RWPE2 (cell line): ENCODE measurements around the gene HCRTR1.

Experiments used
- ATAC-seq: fragments of 200-7000 bp; cut with Tn5 transposase; 3 replicates; pipeline ENCODE4 v1.9.1; 2021; ENCODE audit warnings: low read depth
- DNase-seq: peaks from one replicate; pipeline ENCODE4 v3.0.0-alpha.2; 2020; ENCODE audit warnings: low spot score
- H3K27ac ChIP-seq: fragments of 450-650 bp; 2 replicates; pipeline ENCODE4 v1.5.1; 2017; ENCODE audit warnings: mild to moderate bottlenecking; ENCODE audit not compliant: poor library complexity, severe bottlenecking
- H3K27me3 ChIP-seq: fragments of 250-450 bp; sonication (Bioruptor Pico); 2 replicates; pipeline ENCODE4 v1.5.1; 2021; ENCODE audit warnings: mild to moderate bottlenecking, moderate library complexity; ENCODE audit not compliant: insufficient read depth, poor library complexity, severe bottlenecking
- H3K36me3 ChIP-seq: fragments of 250-450 bp; sonication (Bioruptor Pico); 2 replicates; pipeline ENCODE4 v1.5.1; 2020; ENCODE audit warnings: low read depth, mild to moderate bottlenecking, moderate library complexity
- H3K4me1 ChIP-seq: fragments of 250-450 bp; sonication (Bioruptor Pico); 2 replicates; pipeline ENCODE4 v1.5.1; 2021; ENCODE audit warnings: mild to moderate bottlenecking, moderate library complexity; ENCODE audit not compliant: insufficient read depth, poor library complexity, severe bottlenecking
- H3K4me3 ChIP-seq: fragments of 250-450 bp; sonication (Bioruptor Pico); 2 replicates; pipeline ENCODE4 v1.5.1; 2021; ENCODE audit warnings: mild to moderate bottlenecking, moderate library complexity; ENCODE audit not compliant: severe bottlenecking
- H3K9me3 ChIP-seq: fragments of 250-450 bp; sonication (Bioruptor Pico); 2 replicates; pipeline ENCODE4 v1.5.1; 2021; ENCODE audit warnings: mild to moderate bottlenecking, moderate library complexity; ENCODE audit not compliant: severe bottlenecking
- TF ChIP-seq, protein P1 (sequence below): fragments of 450-650 bp; IDR thresholded peaks from one replicate; pipeline ENCODE4 v1.5.1; 2017; ENCODE audit warnings: mild to moderate bottlenecking, moderate library complexity; ENCODE audit not compliant: poor library complexity, severe bottlenecking

Gene HCRTR1

DNA sequence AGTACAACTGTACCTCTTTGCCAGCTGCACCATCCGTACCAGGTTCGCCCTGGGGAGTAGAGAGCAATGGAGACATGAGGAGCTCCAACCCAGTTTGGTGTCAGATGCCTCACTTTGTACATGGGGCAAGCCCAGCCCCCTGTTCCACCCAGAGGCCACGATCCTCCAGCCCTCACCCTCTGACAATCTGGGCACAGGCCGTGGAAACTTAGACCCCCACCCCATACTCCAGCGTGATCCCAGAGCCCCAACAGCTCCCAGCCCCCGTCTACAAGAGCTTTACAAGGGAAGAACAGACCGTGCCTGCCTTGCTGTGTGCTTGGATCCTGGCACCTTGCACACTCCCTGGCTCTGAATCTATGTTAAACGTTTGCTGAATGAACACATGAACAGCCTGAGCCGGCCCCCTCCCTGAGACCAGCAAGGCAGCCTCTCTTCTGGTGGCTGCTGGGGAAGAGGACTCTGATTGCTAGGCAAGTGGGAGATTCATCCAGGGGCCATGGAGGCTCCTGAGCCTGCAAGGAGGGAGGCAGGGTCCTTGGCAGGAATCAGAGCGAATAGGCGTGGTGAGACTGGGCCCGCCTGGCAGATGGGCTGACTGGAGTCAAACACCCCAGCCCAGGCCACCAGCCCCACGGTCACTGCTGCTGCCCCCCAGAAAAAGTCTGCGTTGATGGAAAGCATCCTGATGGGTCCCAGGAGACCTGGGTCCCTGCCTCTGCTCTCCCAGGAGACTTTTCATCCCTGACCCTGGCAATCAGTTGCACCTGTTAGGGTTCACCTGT lies 39.7 kb downstream of the HCRTR1 start:
- TF ChIP-seq, protein P1, sequence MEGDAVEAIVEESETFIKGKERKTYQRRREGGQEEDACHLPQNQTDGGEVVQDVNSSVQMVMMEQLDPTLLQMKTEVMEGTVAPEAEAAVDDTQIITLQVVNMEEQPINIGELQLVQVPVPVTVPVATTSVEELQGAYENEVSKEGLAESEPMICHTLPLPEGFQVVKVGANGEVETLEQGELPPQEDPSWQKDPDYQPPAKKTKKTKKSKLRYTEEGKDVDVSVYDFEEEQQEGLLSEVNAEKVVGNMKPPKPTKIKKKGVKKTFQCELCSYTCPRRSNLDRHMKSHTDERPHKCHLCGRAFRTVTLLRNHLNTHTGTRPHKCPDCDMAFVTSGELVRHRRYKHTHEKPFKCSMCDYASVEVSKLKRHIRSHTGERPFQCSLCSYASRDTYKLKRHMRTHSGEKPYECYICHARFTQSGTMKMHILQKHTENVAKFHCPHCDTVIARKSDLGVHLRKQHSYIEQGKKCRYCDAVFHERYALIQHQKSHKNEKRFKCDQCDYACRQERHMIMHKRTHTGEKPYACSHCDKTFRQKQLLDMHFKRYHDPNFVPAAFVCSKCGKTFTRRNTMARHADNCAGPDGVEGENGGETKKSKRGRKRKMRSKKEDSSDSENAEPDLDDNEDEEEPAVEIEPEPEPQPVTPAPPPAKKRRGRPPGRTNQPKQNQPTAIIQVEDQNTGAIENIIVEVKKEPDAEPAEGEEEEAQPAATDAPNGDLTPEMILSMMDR, result no peak
- H3K27me3 ChIP-seq, result no peaks in the 10 kb centered on the region

DNA sequence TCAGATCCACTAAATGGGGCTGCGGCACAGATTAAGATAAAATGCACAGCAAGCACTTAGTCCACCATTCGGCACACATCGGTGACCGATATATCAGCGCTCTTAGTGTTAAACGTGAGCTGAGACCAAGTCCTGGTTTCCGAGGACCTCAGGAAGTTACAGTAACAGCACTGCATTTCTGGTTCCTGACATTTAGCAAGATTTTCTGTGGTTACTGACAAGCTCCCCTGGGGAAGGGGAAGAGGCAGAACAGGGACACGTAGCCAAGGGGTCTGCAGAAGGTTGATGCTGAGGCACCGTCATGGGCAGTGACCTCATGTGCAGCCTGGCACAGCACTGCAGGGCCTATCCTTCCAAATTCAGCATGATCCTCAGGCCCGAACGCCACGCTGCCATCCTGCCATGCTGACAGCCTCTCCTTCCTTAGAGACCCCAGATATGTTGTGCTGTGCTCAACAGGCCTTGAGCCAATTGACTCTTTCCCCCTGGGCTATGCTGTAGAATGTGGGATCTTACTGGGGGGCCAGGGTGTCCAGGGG lies 40.6 kb downstream of the HCRTR1 start:
- H3K4me3 ChIP-seq, result no peak overlapping the region
- H3K4me1 ChIP-seq, result no peaks in the 10 kb centered on the region
- DNase-seq (no peak), ATAC-seq (no peak)
- H3K9me3 ChIP-seq, result no peaks in the 10 kb centered on the region
- no peak overlapping the region for H3K27ac ChIP-seq
- peaks cover 69% of the 10 kb centered on the region for H3K36me3 ChIP-seq
- TF ChIP-seq, protein P1, result no peak
- H3K27me3 ChIP-seq, result no peaks in the 10 kb centered on the region

More for the DNA sequence above, 39.7 kb downstream of the HCRTR1 start:
- no peak for ATAC-seq
- H3K36me3 ChIP-seq, result peaks cover 74% of the 10 kb centered on the region
- H3K4me1 ChIP-seq, result no peaks in the 10 kb centered on the region
- no peak overlapping the region for H3K27ac ChIP-seq
- no peak overlapping the region for H3K4me3 ChIP-seq
- H3K9me3 ChIP-seq, result no peaks in the 10 kb centered on the region
- DNase-seq, result no peak

DNA sequence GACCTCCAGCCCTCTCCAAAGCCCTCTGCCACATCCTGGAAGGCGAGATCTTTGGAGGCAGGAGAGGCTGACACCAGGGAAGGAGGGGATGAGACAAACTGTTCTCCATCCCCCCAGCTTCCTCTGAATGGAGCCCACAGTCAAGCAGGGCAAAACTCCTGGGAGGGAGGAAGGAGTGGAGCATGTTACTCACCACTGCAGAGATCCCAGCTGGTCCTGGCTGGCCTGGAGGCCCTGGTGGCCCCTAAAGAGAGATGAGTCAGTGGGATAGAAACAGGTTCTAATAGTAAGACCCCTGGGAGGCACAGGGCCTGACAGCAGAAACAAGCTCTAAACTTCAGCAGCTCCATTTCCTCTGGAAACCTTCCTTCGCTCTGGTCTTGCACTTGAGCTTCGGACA lies 41.2 kb downstream of the HCRTR1 start:
- no peak overlapping the region for H3K4me3 ChIP-seq
- H3K4me1 ChIP-seq, result no peaks in the 10 kb centered on the region
- DNase-seq (no peak), ATAC-seq (no peak)
- no peaks in the 10 kb centered on the region for H3K9me3 ChIP-seq
- H3K36me3 ChIP-seq, result peaks cover 65% of the 10 kb centered on the region
- no peak overlapping the region for H3K27ac ChIP-seq
- TF ChIP-seq, protein P1, result no peak
- H3K27me3 ChIP-seq, result no peaks in the 10 kb centered on the region

DNA sequence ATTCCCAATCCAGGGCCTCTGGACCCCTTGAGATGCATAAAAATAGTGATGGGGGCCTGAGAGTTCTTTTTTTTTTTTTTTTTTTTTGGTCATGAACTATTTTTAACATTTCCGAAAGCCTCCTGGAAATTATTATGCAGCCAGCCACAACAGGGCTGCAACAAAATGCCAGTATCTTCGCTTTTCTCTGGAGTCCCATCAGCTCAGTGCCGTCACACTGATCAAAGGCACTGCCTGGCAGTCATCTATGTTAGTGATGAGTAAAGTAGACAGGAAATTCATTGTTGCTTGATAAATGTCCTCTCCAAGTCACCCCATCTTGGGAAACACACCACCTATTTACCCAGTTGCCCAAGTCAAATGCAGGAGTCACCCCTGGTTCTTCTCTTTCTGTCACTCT lies 42.4 kb downstream of the HCRTR1 start:
- Histone ChIP-seq H3K4me1 (no peaks in the 10 kb centered on the region), H3K4me3 (no peak overlapping the region), H3K27ac (no peak overlapping the region), H3K9me3 (no peaks in the 10 kb centered on the region), H3K36me3 (peaks cover 59% of the 10 kb centered on the region), H3K27me3 (no peaks in the 10 kb centered on the region)
- ATAC-seq, result no peak
- TF ChIP-seq, protein P1, result no peak
- DNase-seq, result no peak
